22Rv1 (cell line): Measurements from ENCODE around the gene FMO2.

Experiments used
- H3K27ac ChIP-seq: fragments of 450-650 bp; 2 replicates; pipeline ENCODE4 v1.5.1; 2017
- ZFX ChIP-seq: fragments of 450-650 bp; IDR thresholded peaks from 2 replicates; pipeline ENCODE4 v1.6.1; 2017; ENCODE audit warnings: antibody characterized with exemption, borderline replicate concordance
- TF ChIP-seq, protein P1 (sequence below): fragments of 450-650 bp; IDR thresholded peaks from 2 replicates; pipeline ENCODE4 v1.5.1; 2017; ENCODE audit warnings: mild to moderate bottlenecking

The FMO2 gene

DNA sequence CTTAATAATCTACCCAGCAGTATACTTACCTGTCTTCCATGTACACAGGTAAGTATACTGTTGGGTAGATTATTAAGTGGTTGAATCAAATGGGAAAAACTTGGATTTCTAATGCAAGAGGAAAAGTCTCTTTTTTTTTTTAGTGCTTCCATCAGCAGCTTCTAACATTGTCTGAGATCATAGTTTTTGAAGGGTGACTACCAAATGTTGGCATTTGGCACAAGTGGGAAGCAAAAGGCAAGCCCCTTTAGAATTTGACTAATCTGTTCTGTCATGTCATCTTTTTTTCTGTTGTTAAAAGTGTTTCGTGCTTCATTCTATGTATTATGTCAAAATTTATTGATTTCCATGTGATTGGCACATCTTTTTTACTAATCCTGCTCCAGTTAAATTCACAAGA is 63.7 kb downstream of the FMO2 start:
- H3K27ac ChIP-seq: no peak overlapping the region

DNA sequence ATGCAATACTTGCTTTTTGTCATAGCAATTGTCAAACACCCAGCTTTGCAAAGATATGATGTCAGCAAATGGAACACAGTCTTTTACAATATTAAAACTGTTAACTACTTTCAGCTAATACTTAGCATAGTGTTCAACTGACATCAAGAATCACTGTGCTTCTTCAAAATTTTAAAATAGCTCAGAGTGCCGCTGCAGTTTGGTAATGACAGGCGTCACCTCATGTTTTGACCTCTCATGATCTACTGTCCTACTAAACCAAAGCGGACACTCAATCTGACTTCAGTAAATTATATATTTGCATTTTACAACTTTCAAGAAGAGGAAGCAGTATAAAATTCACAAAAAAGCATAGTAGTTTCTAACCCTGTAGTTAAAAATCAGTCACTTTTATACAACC is 65.2 kb downstream of the FMO2 start:
- no peak overlapping the region for H3K27ac ChIP-seq
- TF ChIP-seq ZFX: no peak
- TF ChIP-seq, protein P1, sequence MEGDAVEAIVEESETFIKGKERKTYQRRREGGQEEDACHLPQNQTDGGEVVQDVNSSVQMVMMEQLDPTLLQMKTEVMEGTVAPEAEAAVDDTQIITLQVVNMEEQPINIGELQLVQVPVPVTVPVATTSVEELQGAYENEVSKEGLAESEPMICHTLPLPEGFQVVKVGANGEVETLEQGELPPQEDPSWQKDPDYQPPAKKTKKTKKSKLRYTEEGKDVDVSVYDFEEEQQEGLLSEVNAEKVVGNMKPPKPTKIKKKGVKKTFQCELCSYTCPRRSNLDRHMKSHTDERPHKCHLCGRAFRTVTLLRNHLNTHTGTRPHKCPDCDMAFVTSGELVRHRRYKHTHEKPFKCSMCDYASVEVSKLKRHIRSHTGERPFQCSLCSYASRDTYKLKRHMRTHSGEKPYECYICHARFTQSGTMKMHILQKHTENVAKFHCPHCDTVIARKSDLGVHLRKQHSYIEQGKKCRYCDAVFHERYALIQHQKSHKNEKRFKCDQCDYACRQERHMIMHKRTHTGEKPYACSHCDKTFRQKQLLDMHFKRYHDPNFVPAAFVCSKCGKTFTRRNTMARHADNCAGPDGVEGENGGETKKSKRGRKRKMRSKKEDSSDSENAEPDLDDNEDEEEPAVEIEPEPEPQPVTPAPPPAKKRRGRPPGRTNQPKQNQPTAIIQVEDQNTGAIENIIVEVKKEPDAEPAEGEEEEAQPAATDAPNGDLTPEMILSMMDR: no peak

More for the DNA sequence above, 63.7 kb downstream of the FMO2 start:
- TF ChIP-seq, protein P1: no peak

DNA sequence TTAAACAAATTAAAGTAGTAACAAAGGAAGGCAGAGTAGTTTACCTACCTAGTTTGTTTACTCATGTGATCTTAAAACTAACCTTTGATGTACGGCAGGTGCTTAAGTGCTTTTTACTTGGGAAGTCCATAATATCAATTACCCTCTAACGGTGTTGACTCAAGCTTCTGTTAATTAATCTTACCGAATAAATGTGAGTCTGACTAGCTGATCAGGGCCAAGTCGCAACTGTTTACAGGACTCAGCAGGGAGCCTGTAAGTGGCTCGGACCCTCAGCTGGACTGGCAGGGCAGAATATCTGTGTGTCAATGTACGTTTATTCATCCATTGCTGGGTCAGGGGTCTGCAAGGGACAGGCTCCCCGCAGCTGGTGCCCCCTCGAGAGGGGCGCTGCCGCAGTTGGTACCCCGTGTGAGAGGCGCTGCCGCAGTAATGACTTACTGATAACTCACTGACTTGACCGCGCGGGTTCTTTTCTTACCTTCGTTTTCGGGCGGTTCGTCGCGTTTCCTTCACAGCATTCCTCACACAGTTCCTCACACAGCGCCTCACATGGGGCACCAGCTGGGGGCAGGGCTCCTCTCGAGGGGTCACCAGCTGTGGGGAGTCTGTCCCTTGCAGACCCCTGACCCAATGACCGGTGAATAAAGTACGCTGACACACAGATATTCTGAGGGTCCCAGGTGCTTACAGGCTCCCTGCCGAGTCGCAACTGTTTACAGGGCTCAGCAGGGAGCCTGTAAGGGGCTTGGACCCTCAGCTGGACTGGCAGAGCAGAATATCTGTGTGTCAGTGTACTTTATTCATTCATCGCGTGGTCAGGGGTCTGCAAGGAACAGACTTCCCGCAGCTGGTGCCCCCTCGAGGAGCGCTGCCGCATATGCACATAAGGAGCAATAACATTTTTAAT is 66.2 kb downstream of the FMO2 start:
- no peak for TF ChIP-seq ZFX
- TF ChIP-seq, protein P1: peak; percentile 97
- H3K27ac ChIP-seq: no peak overlapping the region

DNA sequence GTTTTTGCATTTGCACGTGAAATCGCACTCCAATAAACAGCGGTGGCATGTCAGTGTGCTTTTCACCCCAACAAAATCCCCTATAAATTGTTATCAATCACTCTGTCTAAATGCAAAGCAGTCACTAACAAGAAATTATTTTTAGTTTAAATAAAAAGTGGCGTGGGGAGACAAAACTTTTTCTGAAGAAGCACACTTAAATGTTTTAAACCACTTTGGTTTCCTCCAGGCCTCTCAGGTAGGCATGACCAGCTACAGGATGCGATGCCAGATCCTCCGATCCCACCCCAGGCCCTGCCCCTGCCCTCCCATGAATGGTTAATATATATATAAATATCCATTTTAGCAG is 66.8 kb downstream of the FMO2 start:
- no peak overlapping the region for H3K27ac ChIP-seq
- TF ChIP-seq ZFX: no peak
- TF ChIP-seq, protein P1: peak; percentile 13

DNA sequence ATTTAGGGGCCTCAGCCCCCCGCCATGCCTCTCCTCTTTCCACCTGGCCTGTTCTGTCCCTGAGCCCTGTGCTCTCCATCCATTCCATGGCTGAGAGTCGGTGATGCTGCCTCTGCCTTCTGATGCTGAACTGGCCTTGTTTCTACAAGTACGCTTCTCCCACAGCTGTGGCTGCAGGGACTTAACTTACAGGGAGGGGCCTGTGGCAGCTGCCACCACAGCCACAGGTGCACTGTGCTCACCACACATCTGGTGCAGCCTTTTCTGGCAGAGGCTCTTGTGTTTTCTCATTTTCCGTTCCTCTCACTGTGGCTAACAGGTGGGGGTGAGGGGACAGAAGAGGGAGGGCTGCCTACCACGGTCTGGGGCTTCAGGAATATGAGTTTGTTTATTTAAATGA is 67.4 kb downstream of the FMO2 start:
- TF ChIP-seq, protein P1: no peak
- TF ChIP-seq ZFX: no peak
- H3K27ac ChIP-seq: no peak overlapping the region

DNA sequence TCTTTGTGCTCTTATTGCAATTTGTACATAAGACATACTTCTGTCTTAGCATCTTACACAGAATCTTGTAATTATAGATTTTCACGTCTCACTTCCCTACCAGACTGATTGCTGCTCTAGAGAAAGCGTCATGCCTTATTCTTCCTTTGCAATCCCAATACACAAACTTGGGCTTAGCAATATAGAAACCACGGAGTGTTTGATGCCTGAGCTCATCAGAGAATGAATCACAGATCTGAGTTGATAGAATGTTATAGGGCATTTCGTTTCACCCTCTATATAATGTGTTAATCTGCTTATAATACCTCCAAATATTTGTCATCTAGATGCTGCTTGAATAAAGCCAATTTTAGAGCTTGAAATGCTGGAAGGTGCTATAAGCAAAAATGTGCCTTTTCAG is 69.8 kb downstream of the FMO2 start:
- peak overlapping the region; percentile 11; the same call in 1 of the 2 replicates for H3K27ac ChIP-seq

DNA sequence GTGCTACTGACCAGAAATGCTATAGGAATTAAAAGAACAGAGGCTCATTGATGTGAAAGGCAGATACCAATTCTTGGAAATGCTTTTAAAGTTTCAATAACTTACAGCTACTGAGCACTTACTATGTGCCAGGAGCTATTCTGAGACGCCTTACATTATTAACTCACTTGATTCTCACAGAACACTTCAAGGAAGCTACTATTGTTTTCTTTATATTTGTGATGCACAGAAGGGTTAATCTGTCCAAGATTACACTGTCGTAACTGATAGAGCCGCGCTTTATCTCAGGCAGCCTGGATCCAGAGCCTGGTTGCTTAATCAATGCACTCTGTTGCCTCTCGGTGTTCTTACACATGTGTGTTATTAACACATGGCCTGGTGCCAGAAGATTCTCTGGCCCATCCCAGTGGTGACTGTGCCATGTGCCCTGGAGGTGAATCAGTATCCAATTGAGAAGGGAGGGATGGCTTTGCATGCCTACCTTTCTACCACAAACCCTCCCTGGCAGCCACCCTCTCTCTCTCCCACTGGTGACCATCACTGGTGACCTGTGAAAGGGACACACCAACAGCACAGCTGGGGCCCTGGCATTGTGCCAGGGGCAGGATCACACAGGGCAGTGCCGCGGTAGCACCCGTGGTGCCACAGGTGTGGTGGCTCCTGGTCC is 72.0 kb downstream of the FMO2 start:
- TF ChIP-seq ZFX: no peak
- TF ChIP-seq, protein P1: no peak
- H3K27ac ChIP-seq: no peak overlapping the region

More for the DNA sequence above, 69.8 kb downstream of the FMO2 start:
- no peak for TF ChIP-seq ZFX
